ENCODE data around the gene EHD4.

DNA sequence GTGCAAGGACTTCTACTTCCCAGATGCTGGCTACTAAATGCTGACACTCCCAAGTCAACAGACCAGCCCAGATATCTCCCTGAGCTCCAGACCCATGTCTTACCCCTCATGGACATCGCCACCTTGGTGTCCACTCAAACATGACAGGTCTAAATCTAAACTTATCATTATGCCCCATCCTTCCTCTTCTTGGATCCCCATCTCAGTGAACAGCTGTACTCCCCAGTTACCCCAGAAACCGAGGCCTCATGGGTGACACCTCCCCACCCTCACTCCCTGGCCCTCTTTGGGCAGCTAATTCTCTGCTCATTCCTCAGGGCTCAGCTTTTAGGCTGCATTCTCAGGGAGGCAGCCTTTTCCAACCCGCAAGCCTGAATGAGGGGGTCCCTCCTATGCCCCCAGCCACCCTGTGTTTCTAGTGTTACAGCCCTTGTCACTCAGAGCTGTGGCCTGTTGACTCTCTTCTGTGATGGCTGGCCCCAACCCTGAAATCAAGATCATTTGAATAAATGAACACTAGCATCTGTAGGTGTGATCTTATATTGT is 5.4 kb downstream of the EHD4 start:
- TF ChIP-seq GATA2 (IDR thresholded peaks at IDR 0.05; ENCODE audit: low read depth, low read length) (no peak), GATA3 (IDR thresholded peaks at IDR 0.05; ENCODE audit: low read depth, low read length) (no peak)
